SK-N-SH (cell line): ENCODE measurements around the gene ITSN1. TPM values are rescaled to one million over a fixed set of nuclear protein-coding genes. Genes with fewer than 3 reads are reported as not detected.

Experiments used
- CTCF ChIA-PET: fragments of 300-600, 350-600 bp; formaldehyde crosslinking; extraction: SDS; loops from one replicate; lab custom pipeline; 2021; lab: Yijun Ruan, JAX
- POLR2A ChIA-PET: fragments of 350-600 bp; sonication (Branson Sonifier 250); formaldehyde crosslinking; extraction: SDS; loops from one replicate; lab custom pipeline; 2020; ENCODE audit warnings: antibody characterized with exemption, inconsistent platforms; lab: Yijun Ruan, JAX
- DNase-seq: peaks from one replicate; pipeline ENCODE4 v3.0.0; 2012
- H2AFZ ChIP-seq: fragments of 200-600 bp; sonication (generic); 2 replicates; pipeline ENCODE4 v1.8.1; 2016; ENCODE audit warnings: antibody characterized with exemption, mild to moderate bottlenecking, low read depth
- H3F3A ChIP-seq: fragments of 200-600 bp; sonication (generic); replicated peaks from 2 replicates; pipeline ENCODE3; 2016; ENCODE audit warnings: antibody characterized with exemption, mild to moderate bottlenecking; ENCODE audit not compliant: insufficient read depth
- H3K27ac ChIP-seq, 2 experiments: fragments of 200-500 bp in 1 of 2; fragments of 200-600 bp in 1 of 2; sonication (Bioruptor generic) in 1 of 2; sonication (generic), shearing (Covaris generic) in 1 of 2; 2 replicates each; pipeline versions ENCODE4 v1.5.1 to v1.6.1; 2014 to 2016; ENCODE audit warnings: low read depth in 2 of 2, inconsistent platforms in 1 of 2, low read length in 1 of 2, mild to moderate bottlenecking in 1 of 2, mixed read lengths in 1 of 2
- H3K27me3 ChIP-seq: fragments of 200-600 bp; sonication (generic), shearing (Covaris generic); 2 replicates; pipeline ENCODE4 v1.6.1; 2016; ENCODE audit warnings: mixed run types; ENCODE audit not compliant: insufficient read depth
- H3K36me3 ChIP-seq, 2 experiments: fragments of 200-500 bp in 1 of 2; fragments of 200-600 bp in 1 of 2; sonication (Bioruptor generic) in 1 of 2; sonication (generic) in 1 of 2; replicated peaks in 1 of 2; 2 replicates each; pipeline versions ENCODE3 to v1.5.1; 2014 to 2016; ENCODE audit warnings: low read length in 1 of 2, mild to moderate bottlenecking in 1 of 2; ENCODE audit not compliant: insufficient read depth in 2 of 2, control insufficient read depth in 1 of 2
- H3K4me1 ChIP-seq, 2 experiments: fragments of 200-500 bp in 1 of 2; fragments of 200-600 bp in 1 of 2; sonication (Bioruptor generic) in 1 of 2; sonication (generic), shearing (Covaris generic) in 1 of 2; 2 replicates each; pipeline versions ENCODE4 v1.5.1 to v1.6.1; 2014 to 2016; ENCODE audit warnings: low read depth in 1 of 2, low read length in 1 of 2, mixed run types in 1 of 2; ENCODE audit not compliant: insufficient read depth in 2 of 2, control insufficient read depth in 1 of 2
- H3K4me2 ChIP-seq: fragments of 200-600 bp; sonication (generic), shearing (Covaris generic); 2 replicates; pipeline ENCODE4 v1.6.1; 2017; ENCODE audit warnings: mixed run types
- H3K4me3 ChIP-seq, 2 experiments: fragments of 200-500 bp in 1 of 2; fragments of 200-600 bp in 1 of 2; sonication (Bioruptor generic) in 1 of 2; sonication (generic), shearing (Covaris generic) in 1 of 2; 2 replicates each; pipeline versions ENCODE4 v1.5.1 to v1.8.1; 2014 to 2016; ENCODE audit warnings: low read depth in 2 of 2, inconsistent platforms in 1 of 2, low read length in 1 of 2, mild to moderate bottlenecking in 1 of 2, mixed read lengths in 1 of 2, moderate library complexity in 1 of 2
- H3K79me2 ChIP-seq: fragments of 200-600 bp; sonication (generic); 2 replicates; pipeline ENCODE4 v1.8.1; 2017; ENCODE audit warnings: mild to moderate bottlenecking; ENCODE audit not compliant: insufficient read depth
- H3K9ac ChIP-seq: fragments of 200-600 bp; sonication (generic); 2 replicates; pipeline ENCODE4 v1.6.1; 2017; ENCODE audit warnings: mixed run types
- H3K9me2 ChIP-seq: fragments of 200-600 bp; sonication (generic); 2 replicates; pipeline ENCODE4 v1.6.1; 2017; ENCODE audit warnings: mixed run types
- H3K9me3 ChIP-seq: fragments of 200-600 bp; sonication (generic); 2 replicates; pipeline ENCODE4 v1.6.1; 2017; ENCODE audit warnings: mixed run types, mild to moderate bottlenecking, moderate library complexity
- H4K20me1 ChIP-seq: fragments of 200-600 bp; sonication (generic); 2 replicates; pipeline ENCODE4 v1.6.1; 2017; ENCODE audit warnings: mild to moderate bottlenecking, mixed run types; ENCODE audit not compliant: insufficient read depth
- CHD2 ChIP-seq: fragments of 150-350 bp; IDR thresholded peaks from 2 replicates; pipeline ENCODE4 v1.6.1; 2018; ENCODE audit warnings: low read length; ENCODE audit not compliant: partially characterized antibody
- ELF1 ChIP-seq: IDR thresholded peaks from 2 replicates; pipeline ENCODE4 v1.4.0; 2012
- EP300 ChIP-seq, 2 experiments: IDR thresholded peaks; 2 replicates each; pipeline versions ENCODE4 v1.4.0 to v1.6.1; 2012; ENCODE audit warnings: borderline replicate concordance in 1 of 2, low read depth in 1 of 2, low read length in 1 of 2
- EZH2phosphoT487 ChIP-seq: fragments of 200-600 bp; sonication (generic); IDR thresholded peaks from 2 replicates; pipeline ENCODE4 v1.6.1; 2017; ENCODE audit warnings: low read depth, mixed run types, mild to moderate bottlenecking, antibody characterized with exemption, moderate library complexity, borderline replicate concordance
- IRF3 ChIP-seq: fragments of 150-350 bp; IDR thresholded peaks from 2 replicates; pipeline ENCODE4 v1.6.1; 2016; ENCODE audit warnings: mild to moderate bottlenecking, low read depth, low read length
- JUND ChIP-seq: IDR thresholded peaks from 2 replicates; pipeline ENCODE4 v1.4.0; 2012
- MAX ChIP-seq: IDR thresholded peaks from 2 replicates; pipeline ENCODE4 v1.4.0; 2012; ENCODE audit warnings: low read depth
- NFIC ChIP-seq: IDR thresholded peaks from 2 replicates; pipeline ENCODE4 v1.4.0; 2012; ENCODE audit warnings: borderline replicate concordance
- NRF1 ChIP-seq: IDR thresholded peaks from 2 replicates; pipeline ENCODE4 v1.6.1; 2012; ENCODE audit warnings: low read depth, mild to moderate bottlenecking, low read length
- POLR2AphosphoS5 ChIP-seq: IDR thresholded peaks from 2 replicates; pipeline ENCODE4 v1.6.1; 2012; ENCODE audit warnings: low read depth, low read length
- RAD21 ChIP-seq: IDR thresholded peaks from 2 replicates; pipeline ENCODE4 v1.6.1; 2012; ENCODE audit warnings: mild to moderate bottlenecking, low read length
- REST ChIP-seq: IDR thresholded peaks from 2 replicates; pipeline ENCODE4 v1.6.1; 2012; ENCODE audit warnings: mild to moderate bottlenecking, low read depth, low read length, moderate library complexity
- RXRA ChIP-seq: IDR thresholded peaks from 2 replicates; pipeline ENCODE4 v1.4.0; 2012; ENCODE audit warnings: low read depth, mild to moderate bottlenecking, borderline replicate concordance
- SMC3 ChIP-seq: IDR thresholded peaks from 2 replicates; pipeline ENCODE4 v1.6.1; 2012; ENCODE audit warnings: low read depth, low read length, improper control_type of control experiment
- TAF1 ChIP-seq: IDR thresholded peaks from 2 replicates; pipeline ENCODE4 v1.6.1; 2012; ENCODE audit warnings: low read depth, mild to moderate bottlenecking, low read length, moderate library complexity, borderline replicate concordance
- TCF12 ChIP-seq: IDR thresholded peaks from 2 replicates; pipeline ENCODE4 v1.4.0; 2012
- TEAD4 ChIP-seq: IDR thresholded peaks from 2 replicates; pipeline ENCODE4 v1.4.0; 2012; ENCODE audit warnings: mild to moderate bottlenecking, borderline replicate concordance; ENCODE audit not compliant: insufficient read depth
- USF2 ChIP-seq: fragments of 150-350 bp; IDR thresholded peaks from 2 replicates; pipeline ENCODE4 v1.6.1; 2017; ENCODE audit warnings: antibody characterized with exemption, low read length, low read depth, borderline replicate concordance
- YY1 ChIP-seq: IDR thresholded peaks from 2 replicates; pipeline ENCODE4 v1.4.0; 2012; ENCODE audit warnings: low read depth, mild to moderate bottlenecking
- ZBTB33 ChIP-seq: IDR thresholded peaks from 2 replicates; pipeline ENCODE4 v1.4.0; 2012; ENCODE audit warnings: low read depth, borderline replicate concordance
- WGBS: methylation state at CpG from one replicate; pipeline ENCODE4 v1.1.6; 2017; ENCODE audit warnings: low lambda C conversion rate; 5-methylcytosine and 5-hydroxymethylcytosine counted together
- polyA plus RNA-seq, 3 experiments: library from polyadenylated mRNA; depleted of rRNA; stranded (reverse); fragments of >200 nt; gene quantifications; 2 replicates each; pipeline ENCODE4 v1.2.3, GENCODE V29; 2012

The ITSN1 gene
- polyA plus RNA-seq, 1 of the 3 experiments (the other 2 are of a cell fraction): 27.8 TPM

GRCh38 chr21:33712022-33712803, 69.9 kb downstream of the ITSN1 start:
- no peak for TF ChIP-seq MAX
- TF ChIP-seq ZBTB33: no peak
- no peak for TF ChIP-seq EZH2phosphoT487
- no peak for TF ChIP-seq REST
- TF ChIP-seq RAD21: no peak
- no peak for TF ChIP-seq TEAD4
- H3K27me3 ChIP-seq: no peaks in the 10 kb centered on the region
- no peak overlapping the region for H3K4me2 ChIP-seq
- H3K27ac ChIP-seq: no peak overlapping the region
- ChIA-PET CTCF (no interaction called here), POLR2A (no interaction called here)
- H3K4me1 ChIP-seq: no peaks in the 10 kb centered on the region
- WGBS: 94% methylated on average over 3 of the region's 3 CpGs
- H3K9ac ChIP-seq: no peak overlapping the region
- peaks cover 10% of the 10 kb centered on the region; the same call in 1 of the 2 replicates for H3K9me3 ChIP-seq
- H3K36me3 ChIP-seq: peaks cover 0 to 26% of the 10 kb centered on the region in 2 experiments
- no peak overlapping the region for H3K4me3 ChIP-seq
- no peak for DNase-seq
- H3K9me2 ChIP-seq: no peaks in the 10 kb centered on the region
- H2AFZ ChIP-seq: no peak overlapping the region
- H3K79me2 ChIP-seq: peaks cover 92% of the 10 kb centered on the region
- no peaks in the 10 kb centered on the region for H4K20me1 ChIP-seq
- H3F3A ChIP-seq: peaks cover 19% of the 10 kb centered on the region

- H3K27ac ChIP-seq: no peak overlapping the region
- H3K27me3 ChIP-seq: no peaks in the 10 kb centered on the region
- no peaks in the 10 kb centered on the region for H3K4me1 ChIP-seq
- DNase-seq: no peak
- no peak overlapping the region for H3K9ac ChIP-seq
- H3K36me3 ChIP-seq: peaks cover 7 to 41% of the 10 kb centered on the region in 2 experiments
- no peaks in the 10 kb centered on the region for H4K20me1 ChIP-seq
- POLR2A ChIA-PET: no interaction called here
- no peaks in the 10 kb centered on the region for H3K9me3 ChIP-seq
- peaks cover 9% of the 10 kb centered on the region for H3F3A ChIP-seq
- CTCF ChIA-PET: no interaction called here
- H3K79me2 ChIP-seq: peaks cover 18% of the 10 kb centered on the region; the same call in 1 of the 2 replicates
- 98% methylated on average over 2 of the region's 2 CpGs for WGBS
- H3K9me2 ChIP-seq: no peaks in the 10 kb centered on the region
- H2AFZ ChIP-seq: no peak overlapping the region
- H3K4me2 ChIP-seq: no peak overlapping the region
- no peak overlapping the region for H3K4me3 ChIP-seq
- TF ChIP-seq TAF1: no peak
- TF ChIP-seq TEAD4: no peak
- TF ChIP-seq EP300 (IDR thresholded peaks at IDR 0.05; ENCODE audit: borderline replicate concordance in 1 of 2, low read depth in 1 of 2, low read length in 1 of 2): no peak
- no peak for TF ChIP-seq NFIC
- TF ChIP-seq RXRA: no peak
- no peak for TF ChIP-seq ELF1
- TF ChIP-seq USF2: no peak
- no peak for TF ChIP-seq CHD2
- no peak for TF ChIP-seq POLR2AphosphoS5
- TF ChIP-seq IRF3: no peak
- TF ChIP-seq JUND: no peak
- TF ChIP-seq YY1: no peak
- no peak for TF ChIP-seq SMC3
- no peak for TF ChIP-seq TCF12
- TF ChIP-seq NRF1: no peak
- no peak for TF ChIP-seq RAD21
Measured at GRCh38 chr21:33721081-33721480, 78.8 kb downstream of the ITSN1 start.
